ENCODE data around the gene TNS1.

Gene TNS1

DNA sequence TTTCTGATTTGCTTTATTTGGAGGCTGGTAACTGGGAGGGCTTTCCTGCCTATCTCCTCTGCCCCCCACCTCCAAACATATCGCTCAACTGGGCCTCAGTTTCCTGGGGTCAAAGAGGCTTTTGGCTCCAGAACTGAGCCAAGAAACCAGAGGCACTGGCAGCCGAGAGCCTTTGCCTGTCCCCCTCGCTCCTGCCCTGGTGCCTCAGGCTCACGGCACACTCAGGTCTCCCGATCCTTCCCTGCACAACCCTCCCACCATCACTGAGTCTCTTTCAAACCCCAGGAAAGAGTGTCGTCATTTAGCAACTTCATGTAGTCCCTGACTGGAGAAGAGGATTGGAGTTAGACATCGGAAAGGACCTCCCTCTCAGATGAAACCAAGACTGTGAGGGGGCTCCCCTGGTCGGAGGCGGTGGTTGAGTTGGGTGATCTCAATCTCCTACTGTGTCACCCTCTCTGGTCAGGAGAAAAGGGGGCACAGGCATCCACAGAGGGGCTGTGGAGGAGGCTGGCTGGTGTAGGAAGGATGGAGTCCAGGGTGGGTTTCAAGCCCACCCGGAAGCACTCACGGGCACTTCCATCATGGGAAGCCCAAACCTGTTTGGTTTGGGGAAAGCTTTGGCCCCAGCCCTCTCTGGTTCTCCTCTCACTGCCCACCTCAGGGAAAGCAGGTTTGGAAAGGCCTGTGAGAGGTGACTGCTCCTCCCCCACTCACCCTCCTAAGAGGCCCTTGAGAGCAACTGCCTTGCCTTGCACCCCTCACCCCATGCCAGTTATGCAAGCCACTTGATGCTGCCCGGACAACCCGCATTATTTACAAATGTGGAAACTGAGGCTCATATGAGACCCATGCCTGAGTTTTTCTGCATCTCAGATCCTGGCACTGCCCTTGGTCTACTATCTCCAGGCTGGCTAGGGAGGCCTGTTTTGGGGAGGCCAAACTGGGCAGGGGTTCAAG lies 62.3 kb downstream of the TNS1 start:
- DNase-seq = no peak

DNA sequence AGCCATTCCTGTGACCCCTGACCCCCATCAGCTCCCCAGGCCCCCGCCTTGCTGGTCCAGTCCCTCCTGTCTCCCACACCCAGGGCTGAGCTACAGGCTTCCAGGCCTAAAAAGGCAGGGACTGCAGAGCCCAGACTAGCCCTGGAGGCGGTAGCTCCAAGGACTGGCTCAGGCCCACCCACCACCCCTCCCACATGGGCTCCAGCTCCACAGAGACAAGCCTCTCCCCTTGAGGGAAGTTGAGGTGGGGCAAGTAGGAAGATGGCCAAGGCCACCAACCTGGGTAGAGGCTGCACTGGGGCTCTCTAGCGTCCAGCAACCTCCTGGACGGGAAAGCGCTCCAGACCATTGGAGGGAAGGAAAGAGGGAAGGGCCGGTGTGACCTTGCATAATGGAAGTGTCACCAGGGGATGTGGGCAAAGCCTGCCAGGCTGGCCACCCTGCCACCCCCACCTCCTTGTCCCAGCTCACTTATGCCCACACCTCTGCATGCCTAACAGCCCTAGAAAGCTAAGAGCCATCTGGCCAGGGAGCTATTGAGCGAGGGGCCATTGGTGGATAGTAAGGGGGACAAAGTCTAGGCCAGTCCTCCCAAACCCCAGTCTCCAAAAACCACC lies 63.1 kb downstream of the TNS1 start:
- DNase-seq = no peak

DNA sequence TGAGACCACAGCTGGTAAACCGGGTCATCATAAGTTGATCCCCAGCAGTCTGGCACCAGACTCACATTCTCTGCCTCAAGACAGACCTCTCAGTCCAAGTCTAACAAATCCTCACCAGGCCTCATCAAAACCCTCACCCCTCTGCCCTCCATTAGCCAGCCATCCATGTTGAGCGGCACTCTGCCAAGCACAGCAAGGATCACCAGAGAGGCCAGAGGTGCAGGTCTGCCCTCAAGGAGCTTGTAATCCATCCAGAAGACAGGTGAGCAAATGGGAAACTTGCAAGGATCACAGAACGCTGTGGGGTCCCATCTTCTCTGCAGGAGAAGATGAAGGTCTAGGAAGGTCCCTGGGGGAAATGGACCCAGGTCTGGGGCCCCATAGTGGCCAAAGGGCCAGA lies 63.6 kb downstream of the TNS1 start:
- DNase-seq = no peak

DNA sequence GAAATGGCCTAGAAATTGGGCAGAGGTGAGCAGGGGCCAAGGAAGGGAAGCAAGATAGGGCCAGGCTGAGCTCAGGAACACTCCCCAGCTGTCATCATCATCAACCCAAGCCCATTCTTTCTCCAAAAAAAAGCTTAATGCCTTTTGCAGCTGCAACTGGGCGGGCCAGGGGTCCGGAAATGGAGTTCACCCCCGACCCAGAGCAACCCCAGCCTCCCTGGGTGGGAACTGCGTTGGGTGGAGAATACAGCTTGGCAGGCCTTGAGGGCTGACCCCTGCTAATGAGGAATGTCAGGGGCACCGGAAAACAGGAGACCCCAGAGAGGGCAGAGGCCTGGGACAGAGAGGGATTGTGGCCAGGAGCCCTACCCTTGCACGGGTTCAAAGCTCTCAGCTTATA lies 64.8 kb downstream of the TNS1 start:
- DNase-seq = no peak

DNA sequence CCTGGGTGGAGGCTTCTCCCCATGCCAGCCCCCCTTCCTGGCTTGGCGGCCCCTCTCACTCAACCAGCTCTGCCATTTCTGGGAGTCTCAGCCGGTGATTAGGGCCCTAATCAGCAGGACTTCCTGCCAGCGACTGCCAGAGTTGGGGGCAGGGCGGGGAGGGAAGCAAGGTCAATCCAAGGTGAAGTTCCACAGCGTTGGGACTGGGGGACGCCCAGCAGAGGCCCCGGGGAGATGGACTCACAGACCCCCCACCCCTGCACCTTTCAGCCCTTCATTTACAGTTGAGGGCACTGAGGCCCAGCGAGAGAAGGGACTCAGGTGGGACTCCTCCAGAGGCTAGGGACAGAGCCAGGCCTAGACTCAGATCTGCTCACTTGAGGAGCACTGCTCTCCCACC lies 65.3 kb downstream of the TNS1 start:
- DNase-seq = no peak

DNA sequence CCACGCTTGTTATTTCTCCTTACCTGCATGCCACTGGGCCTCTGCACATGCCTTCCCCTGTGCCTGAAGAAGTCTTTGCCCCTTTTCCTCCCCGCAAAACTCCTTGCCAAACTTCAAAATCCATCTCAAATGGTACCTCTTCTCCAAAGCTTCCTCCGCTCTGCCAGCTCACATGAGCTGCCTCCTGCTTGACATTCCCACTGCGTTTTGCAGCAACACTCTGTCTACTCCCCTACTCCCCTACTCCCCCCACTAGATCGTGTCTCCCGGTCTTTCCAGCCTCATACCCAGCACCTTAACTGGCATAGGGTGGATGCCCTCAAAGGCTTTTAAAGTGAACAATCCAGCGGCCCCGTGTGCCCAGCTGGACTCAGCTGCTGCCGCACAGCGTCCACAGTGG lies 65.8 kb downstream of the TNS1 start:
- no peak for DNase-seq

DNA sequence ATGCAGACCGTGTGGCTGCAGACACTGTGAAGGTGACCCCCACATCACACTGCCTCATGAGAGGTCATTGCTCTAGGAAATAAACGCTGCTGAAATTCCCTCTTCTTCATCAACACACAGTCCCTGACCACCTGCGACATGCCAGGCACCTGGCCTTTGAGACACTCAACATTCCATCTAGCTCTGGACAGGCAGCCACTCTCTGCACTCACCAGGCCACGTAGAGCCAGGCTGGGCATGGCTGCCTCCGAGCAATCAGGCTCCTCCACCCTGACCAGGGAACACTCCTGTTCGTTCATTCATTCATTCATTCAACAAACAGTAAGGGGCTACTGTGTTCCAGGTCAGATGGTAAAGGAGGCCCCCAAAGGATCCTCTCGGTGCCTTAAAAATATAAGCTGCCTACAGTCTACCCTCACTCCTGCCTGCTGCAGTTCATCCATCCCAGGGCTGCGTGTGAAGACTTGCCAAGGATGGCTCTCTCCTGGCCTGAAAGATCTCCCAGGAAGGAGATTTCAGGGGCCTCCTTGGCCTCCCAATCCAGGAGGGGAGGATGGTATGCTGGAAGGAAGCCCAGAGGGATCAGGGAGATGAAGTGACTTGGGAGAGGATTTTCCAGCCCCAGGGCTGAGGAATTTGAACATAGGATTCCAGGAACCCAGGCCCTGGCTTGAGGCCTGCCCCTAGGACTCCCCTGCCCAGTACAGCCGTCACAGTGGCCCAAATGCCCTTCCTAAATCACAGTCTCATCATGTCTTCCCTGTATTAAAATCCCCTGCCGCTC lies 66.7 kb downstream of the TNS1 start:
- DNase-seq = no peak

DNA sequence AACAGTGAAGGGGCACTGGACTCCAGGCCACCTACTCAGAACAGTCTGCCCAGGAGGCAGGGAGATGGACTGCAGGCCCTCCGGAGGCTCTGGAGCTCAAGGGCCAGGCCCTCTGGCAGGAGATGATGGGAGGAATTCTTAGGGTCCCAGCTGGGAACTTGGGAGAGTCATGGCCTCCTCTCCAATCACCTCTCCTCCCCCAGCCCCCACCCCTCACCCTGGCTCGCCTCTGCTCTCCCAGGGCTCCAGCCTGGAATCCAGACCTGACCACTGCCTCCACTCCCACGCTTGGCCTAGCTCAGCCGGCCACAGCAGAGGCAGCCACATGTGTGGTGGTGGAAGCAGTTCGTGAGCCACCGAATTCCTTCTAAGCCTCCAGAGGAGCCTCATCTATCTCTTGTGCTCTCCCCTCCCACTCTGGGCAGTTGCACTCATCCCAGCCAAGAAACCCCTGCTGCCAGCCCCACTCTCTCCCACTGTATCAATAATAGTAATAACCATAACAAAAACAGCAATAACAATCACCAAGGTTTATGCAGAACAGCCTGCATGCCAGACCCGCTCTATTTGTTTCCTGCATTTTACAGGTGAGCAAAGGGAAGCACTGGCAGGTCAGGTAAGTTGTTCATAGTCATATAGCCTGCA lies 67.4 kb downstream of the TNS1 start:
- no peak for DNase-seq

DNA sequence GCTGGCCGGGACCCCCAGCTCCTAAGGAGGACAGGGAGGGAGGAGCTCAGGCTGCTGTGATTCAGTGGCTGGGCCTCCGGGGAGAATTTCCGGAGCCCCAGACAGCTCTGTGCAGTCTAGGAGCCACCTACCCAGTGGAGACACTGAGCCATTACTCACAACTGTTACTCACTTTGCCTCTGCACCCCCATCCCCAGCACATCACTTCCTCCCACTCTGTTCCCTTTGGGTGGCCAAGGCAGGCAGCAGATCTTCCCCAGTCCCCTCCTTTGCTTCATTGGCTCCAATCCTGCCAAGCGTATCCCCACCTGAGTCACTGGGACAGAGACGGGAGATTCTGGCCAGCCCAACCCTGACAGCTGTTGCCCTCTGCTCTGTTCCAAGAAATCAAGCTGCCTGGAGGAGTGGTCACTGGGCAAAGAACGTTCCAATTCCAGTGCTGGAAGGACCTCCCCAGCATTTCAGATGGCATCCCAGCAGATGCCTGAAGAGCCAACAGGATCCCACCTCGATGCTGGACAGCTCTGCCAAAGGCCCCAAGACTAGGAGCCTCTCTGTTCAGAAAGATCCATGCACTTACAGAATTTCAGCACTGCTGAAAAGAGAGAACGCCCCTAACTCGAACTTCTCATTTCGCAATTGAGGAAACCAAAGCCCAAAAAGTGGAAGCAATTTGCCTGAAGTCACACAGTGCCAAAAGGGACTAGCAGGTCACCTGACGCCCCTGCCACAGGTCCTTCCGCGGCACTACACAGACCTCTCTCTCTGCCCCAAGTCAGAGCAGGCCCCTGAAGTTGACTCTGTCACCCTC lies 68.3 kb downstream of the TNS1 start:
- no peak for DNase-seq

DNA sequence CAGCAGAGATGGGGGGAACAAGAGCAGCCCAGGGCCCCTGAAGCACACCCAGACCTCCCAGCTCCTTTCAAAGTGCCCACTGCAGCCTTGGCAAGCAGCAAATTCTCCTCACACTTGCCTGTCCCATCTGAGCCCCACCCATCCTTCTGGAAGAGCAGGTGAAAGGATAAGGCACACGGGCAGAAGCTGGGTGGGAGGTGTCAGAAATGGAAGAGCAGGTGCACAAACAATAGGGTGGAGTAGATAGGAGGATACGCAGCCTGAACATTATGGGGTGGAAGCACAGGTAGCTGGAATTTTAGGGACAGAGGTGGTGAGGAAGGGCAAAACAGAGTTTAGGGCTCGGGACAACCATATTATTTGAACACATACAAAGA lies 69.2 kb downstream of the TNS1 start:
- DNase-seq = peak; percentile 44

DNA sequence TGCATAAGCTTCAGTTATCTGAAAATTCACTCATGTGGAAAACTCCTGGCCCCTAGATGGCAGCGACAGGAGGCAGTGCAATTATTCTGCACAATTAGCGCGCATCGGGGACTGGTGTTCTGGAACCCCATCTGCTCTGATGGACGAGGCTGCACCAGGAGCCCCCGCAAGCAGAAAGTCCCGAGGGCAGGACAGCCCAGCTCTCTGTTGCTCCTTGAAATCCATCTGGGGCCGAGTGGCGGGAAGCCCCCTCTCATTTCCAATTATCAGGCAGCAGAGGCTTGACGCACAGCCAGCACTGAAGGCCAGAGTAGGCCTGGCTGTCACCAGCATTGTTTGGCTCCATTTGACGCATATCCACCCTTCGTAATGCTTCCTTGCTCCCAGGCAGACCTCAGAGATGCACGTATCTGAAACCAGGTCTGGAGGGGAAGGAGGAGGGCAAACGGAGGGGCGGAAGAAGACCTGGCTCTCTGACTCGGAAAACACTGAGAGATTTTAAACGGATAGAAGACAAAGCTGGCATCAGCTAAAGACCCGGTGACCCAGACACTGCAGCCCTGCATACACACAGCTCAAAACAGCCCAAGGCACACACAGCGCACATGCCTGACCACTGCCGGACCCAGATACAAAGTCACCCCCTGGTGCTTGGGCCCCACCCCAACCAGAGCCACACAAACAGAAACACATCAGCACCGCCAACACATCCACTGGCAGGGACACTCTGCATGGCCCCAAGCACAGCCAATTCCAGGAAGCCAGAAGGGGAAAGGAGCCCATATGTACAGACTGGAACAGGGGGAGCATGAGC lies 69.8 kb downstream of the TNS1 start:
- DNase-seq = no peak

DNA sequence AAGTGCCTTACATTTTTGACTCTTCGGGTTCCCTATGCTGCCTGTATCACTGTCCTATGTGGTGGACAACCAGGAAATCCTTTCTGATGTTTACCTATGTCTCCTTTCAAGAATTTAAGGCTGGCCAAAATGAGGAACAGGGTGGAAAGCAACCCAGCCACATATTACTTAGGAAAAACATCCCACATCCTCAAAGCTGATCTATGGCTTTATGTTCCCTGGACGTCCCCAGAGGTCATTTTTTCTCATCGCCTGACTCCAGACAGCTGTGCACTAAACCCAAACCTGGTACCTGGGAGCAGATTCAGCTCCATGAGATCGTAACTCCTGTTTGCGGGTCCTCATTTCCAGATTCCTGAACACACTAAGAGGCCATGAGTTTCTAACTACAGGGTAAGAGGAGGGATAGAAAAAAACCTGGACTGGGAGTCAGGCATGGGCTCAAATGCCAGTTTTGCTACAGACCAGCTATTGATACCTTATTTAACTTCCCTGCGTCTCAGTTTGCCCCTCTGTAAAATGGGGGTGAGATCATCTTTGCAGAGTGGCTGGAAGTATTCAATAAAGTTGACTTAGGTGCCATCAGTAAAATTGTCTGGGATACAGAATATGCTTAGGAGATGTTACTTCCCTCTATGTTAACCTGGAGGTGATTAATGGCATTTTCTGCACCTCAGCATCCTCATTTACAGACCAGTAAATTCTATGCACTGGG lies 70.8 kb downstream of the TNS1 start:
- no peak for DNase-seq

DNA sequence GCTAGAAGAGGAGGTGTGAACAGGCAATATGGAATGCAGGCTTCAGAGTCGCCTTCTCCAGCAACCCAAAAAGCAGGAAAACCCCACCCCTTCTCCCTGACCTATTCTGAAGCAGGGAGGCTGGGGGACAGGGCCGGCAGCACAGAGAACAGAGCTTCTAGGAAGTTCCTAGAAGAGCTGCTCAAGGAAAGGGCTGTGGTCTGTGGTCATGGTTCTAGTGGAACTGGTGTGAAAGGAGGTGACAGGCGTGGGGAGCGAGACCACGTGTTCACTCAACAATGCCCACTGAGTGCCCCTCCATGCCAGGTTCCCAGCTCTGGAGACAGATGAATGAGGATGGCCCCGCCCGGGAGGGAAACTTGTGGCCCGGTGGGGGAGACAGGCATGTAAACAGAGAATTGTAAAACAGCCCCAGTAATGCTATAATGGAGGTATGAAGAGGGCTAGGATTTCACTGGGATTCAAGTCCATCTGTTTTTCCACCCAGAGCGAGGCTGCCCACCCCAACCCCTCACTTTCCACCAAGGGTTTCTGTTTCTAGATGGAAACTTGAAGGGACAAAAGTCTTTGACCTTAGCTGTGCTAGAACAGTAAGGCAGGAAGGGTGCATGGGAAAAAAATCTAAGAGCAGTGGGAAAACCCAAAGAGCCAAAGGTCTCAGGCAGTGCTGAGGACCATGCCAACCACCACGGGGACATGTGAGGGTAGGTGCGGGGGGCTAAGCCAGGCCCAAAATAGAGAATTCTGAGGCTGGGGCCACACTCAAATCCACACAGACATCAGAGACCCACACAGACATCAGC lies 71.8 kb downstream of the TNS1 start:
- no peak for DNase-seq

DNA sequence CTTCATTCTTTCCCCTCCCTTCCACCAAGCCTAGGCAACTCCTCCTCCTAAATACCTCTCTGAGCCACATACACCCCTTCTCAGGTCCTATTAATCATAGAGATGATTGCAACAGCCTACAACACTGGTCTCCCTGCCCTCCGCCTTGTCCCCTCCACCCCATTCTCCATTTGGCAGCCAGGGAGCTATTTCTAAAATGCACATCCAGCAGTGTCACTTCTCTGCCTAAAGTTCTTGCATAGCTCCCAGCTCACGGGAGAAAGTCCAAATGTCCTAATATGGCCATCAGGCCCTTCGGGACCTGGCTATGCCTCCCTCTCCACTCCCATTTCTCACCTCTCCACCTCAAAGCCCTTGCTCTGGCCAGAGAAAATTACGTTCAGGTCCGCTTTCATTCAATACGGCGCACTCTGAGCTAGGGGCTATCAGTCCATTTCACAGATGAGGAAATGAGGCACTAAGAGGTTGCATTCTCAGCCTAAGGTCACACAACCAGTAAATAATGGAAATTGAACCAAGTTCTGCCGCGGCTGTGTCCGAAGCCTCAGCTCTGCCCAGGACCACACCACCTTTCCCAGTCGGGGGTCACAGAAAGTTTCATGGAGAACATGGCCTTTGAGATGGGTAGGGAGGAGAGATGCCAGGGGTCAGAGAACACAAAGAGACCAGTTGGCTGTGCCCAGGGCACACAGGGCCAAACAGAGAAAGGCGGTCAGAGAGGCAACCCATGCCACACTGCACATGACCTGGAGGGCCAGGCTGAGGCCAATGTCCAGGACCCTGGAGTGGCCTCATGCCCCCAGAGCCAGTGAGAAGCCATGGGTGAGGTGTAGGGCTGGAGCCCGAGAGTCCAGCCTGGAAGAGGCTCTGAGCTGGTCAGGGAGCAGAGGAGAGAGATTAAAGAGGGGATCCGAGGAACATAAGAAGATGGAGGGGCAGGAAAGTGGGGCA lies 72.8 kb downstream of the TNS1 start:
- no peak for DNase-seq

DNA sequence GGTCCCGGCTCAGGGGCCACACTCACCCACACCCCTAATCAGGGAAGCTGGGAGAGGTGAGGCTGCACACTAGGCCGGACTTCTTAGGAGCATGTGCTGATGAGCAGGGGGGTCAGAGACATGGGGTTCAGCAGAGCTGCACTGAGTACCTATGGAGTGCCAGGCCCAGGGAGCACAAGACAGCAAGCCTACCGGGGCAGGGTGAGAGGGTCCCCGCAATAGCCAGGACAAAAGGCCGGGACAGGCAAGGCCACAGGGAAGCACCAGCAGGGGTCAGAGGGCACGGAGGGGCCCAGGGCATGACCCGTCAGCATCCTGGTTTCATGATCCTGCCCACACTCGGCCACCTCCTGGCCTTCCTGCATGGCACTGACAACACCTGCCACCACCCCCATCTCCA lies 73.5 kb downstream of the TNS1 start:
- no peak for DNase-seq

DNA sequence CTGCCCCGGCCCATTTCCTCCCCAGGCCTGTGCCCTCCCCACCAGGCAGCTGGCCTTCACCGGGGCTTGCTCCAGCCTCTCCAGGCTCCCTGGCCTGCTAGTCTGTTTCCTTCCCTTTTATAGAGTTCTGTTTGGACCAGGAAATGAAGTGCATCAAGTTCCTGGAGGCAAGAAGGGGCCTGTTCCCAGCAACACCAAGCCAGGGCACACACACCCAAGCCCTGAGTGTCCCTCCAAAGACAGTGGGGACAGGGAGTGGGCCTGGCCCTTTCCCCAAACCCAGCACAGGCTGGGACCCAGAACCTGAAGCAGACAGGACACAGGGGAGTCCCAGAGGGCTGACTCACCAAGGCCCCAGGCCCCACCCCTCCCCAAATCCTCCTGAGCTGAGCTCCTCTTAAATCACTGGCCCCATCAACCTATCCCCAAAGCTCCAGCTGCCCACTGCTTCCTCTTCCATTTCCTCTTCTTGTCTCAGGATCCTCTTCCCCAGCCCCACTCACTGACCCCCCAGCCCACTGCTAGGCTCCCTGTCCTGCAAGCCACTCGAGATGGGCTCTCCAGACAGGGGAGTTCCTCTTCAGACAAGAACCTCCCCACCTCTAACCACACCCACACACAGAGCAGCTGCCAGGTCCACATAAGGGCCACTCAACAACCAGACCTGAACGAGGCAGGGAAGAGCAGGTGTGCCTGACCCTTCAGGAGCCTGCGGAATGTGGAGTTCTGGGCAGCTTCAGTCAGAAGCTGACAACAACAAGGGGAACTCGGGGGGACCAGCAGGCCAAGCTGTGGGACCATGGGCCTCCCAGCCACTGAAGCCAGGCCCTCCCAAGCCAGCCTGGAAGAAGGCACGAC lies 74.2 kb downstream of the TNS1 start:
- no peak for DNase-seq

DNA sequence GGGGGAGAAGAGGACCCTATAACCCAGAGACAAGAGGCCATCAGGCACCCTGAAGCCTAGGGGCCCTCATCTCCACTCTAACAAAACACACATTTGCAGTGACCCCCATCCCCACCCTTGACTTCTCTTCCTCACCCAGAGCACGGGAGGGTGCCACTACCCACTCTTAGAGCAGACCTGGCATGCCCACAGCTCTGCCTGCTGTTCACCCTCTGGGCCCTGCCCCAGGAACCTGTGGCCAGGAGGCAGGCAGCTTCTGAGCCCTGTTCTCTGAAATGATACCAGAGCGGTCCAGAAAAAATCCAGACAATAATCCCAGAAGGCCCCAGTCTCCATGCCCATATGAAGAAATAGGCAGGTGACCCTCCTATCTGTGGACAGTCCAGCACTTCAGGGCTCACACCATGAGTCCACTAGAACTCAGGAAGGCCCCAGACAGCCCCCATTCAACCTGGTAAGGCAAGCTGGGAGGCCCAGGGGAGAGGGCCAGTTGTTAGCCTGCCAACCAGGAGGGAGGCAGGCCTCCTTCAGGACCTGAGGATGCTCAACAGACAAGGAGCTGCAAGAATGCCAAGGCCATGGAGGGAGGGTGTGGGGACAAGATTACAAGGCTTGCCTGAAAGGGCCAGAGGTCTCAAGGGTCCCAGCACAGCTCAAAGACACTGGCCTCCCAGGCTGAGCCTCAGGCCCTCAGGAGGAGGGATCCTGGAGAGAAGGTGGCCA lies 75.0 kb downstream of the TNS1 start:
- DNase-seq = no peak

All from NCI-H187 treated with DMSO at 0.1 percent for 48 hours (cell line).